ENCODE data around the gene IRF2. TPM values are rescaled to one million over a fixed set of nuclear protein-coding genes. Genes with fewer than 3 reads are reported as not detected.
A peak's percentile ranks its signal among the peaks of the same experiment; 100 is the strongest.

Gene IRF2
- total RNA-seq, 1 donor from 2014 or later = 34.0 TPM

DNA sequence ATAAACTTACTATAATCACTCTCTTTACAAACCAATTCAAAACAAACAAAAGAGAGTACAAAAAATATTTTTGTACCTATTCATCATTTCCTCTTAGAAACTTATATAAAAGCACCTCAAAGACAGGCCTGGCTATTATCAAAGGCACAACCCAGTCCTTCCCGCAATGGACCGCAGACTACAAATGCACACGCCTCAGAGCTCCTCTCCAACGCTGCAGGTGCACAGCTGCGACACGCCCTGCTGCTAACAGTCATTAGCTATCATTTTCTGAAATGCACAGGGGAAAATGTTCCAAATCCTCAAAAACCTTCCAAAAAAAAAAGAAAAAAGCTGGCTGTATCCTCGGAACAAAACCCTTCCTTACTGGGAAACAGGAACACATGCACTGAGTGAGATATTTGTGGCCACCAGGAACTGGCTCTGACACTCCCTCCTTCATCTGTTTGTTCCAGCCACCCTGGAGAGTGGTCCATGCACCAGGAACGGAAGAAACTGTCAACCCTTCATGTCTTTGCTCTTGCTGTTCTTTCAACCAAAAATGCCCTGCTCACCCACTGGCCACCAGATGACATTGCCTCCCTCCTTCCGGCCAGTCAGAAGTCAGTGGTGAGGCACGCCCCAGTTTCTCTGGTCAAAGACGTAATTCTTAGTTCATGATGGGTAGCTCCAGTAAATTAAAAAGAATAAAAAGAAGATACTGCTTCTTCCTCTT lies 16.7 kb downstream of the IRF2 start:
- DNase-seq (ENCODE audit: missing footprints) (no peak), ATAC-seq (peak; percentile 24)
- intact Hi-C loops (cut with DNase I) = no loop called here

DNA sequence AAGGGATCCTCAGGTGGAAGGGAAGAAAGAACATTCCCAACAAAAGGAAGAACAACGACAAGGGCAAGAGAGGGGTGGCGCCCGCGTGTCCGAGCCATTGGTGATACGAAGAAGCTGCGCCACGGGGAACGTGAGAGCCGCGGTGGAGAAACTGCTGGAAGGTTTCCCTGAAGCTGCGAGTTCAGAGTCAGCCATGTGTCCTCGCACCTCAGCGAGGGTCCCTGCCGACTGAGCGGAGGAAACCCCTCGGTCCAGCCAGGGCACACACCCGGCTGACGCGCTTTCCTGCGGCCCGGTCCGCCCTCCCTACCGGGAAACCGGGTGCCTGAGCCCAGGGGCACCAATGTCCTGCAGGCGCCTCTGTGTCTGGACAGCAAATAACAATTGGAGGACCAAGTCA lies 18.0 kb downstream of the IRF2 start:
- ATAC-seq (no peak), DNase-seq (ENCODE audit: missing footprints) (no peak)
- intact Hi-C loops (cut with DNase I) = no loop called here

- intact Hi-C loops (cut with DNase I) = no loop called here
- DNase-seq (ENCODE audit: missing footprints) (no peak), ATAC-seq (no peak)
These were observed 19.1 kb downstream of the IRF2 start for GRCh38 chr4:184455299-184455698.

- no peak for DNase-seq (ENCODE audit: missing footprints)
- ATAC-seq = peak; percentile 50
- intact Hi-C loops (cut with DNase I) = no loop called here
These were observed 20.8 kb downstream of the IRF2 start for GRCh38 chr4:184453365-184454160.

DNA sequence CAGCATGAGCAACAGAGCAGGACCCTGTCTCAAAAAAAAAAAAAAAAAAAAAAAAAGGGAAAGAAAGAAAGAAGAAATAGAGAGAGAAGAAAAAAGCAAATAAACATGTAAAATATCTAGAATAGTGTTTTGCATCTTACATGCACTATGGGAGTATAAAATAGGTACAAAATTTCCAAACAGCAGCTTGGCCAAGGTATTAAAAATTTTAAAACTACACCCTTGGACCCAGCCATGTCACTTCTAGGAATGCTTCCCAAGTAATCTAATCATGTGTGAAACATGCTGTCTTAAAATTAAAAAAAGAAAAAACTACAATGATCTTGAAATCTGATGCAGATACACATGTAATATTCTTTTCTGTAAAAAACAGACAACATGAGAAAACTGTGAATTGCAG lies 21.6 kb downstream of the IRF2 start:
- intact Hi-C loops (cut with DNase I) = no loop called here
- ATAC-seq = no peak

GRCh38 chr4:184451726-184452125 lies 22.6 kb downstream of the IRF2 start:
- DNase-seq (ENCODE audit: missing footprints) (no peak), ATAC-seq (no peak)
- intact Hi-C loops (cut with DNase I) = no loop called here

More for the DNA sequence above, 21.6 kb downstream of the IRF2 start:
- no peak for DNase-seq (ENCODE audit: missing footprints)

- ATAC-seq (no peak), DNase-seq (ENCODE audit: missing footprints) (no peak)
- intact Hi-C loops (cut with DNase I) = no loop called here
These were observed 23.4 kb downstream of the IRF2 start for GRCh38 chr4:184450743-184451535.

DNA sequence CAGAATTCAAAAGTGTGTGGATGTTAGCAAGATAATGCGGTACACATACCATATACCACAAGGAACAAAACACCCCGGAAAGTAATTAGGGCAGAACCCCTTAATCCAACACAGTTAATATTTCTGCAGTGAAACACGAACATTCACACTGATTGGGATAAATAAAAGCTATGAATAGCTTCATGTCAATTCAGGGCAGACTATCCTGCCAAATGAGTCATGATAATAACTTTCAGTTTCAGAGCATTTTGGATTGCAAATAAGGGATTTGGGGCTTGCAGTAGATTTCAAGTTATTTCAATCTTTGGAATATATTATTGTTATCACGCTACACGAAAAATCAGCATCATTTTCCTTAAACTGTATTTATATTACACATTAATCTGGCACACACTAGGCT lies 24.3 kb downstream of the IRF2 start:
- DNase-seq (ENCODE audit: missing footprints) = no peak
- peak; percentile 40 for ATAC-seq
- intact Hi-C loops (cut with DNase I) = no loop called here

DNA sequence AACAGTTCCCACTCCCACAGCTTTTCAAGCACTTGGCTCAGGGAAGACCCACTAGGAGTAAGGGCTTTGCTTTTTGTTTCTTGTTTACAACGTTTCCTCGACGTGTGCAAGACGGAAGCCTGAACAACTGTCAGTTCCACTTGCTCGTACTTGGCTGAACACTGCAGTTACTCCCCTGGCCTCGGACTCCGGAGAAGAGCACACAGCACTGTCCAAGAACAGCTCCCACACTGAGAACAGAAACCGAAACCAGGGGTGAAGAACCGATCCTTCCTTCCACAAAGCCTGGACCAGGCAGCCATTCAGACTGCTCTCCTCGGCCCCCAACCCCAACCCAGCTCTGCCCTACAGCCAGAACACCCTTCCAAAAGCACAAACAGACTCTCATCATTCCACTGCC lies 25.5 kb downstream of the IRF2 start:
- intact Hi-C loops (cut with DNase I) = no loop called here
- ATAC-seq (peak; percentile 89), DNase-seq (ENCODE audit: missing footprints) (no peak)

GRCh38 chr4:184448141-184448540 lies 26.2 kb downstream of the IRF2 start:
- intact Hi-C loops (cut with DNase I) = no loop called here
- ATAC-seq = no peak

DNA sequence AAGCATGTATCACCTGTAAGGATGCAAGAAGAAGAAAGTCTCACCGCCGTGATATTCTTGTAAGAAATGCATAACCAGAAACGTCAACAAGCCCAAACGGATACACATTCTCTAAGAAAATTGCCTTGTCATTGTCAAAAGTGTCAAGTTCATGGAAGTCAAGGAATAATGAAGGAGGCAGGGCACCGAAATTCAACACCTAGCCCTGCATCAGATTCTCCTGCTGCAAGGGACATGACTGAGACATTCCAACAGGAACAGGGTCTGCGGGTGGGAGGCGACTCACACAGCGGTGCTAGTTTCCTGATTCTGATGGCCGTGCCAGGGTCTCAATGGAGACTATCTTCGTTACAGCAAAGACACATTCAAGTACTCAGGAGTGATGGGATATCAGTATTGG lies 26.7 kb downstream of the IRF2 start:
- ATAC-seq (no peak), DNase-seq (ENCODE audit: missing footprints) (no peak)
- intact Hi-C loops (cut with DNase I) = no loop called here

More at GRCh38 chr4:184448141-184448540, 26.2 kb downstream of the IRF2 start:
- no peak for DNase-seq (ENCODE audit: missing footprints)

GRCh38 chr4:184446132-184446658 lies 28.2 kb downstream of the IRF2 start:
- intact Hi-C loops (cut with DNase I) = no loop called here
- no peak for DNase-seq (ENCODE audit: missing footprints)
- no peak for ATAC-seq

DNA sequence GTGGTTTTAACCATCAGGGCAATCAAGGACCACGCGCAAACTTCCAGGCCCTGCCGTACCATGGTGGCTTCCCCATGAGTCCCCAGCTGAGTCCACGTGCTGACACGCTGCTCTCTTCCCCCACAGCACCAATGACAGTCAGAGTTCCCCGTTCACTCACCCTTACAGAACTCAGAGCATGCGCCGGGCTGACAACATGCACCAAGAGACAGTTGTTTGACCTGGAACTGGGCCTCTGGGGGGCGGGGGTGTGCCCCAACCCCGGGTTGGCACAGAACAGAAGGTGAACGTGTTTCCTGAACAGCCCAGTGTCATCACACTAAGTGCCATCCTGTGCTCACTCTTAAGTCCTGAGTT lies 29.4 kb downstream of the IRF2 start:
- intact Hi-C loops (cut with DNase I) = no loop called here
- DNase-seq (ENCODE audit: missing footprints) (no peak), ATAC-seq (no peak)

DNA sequence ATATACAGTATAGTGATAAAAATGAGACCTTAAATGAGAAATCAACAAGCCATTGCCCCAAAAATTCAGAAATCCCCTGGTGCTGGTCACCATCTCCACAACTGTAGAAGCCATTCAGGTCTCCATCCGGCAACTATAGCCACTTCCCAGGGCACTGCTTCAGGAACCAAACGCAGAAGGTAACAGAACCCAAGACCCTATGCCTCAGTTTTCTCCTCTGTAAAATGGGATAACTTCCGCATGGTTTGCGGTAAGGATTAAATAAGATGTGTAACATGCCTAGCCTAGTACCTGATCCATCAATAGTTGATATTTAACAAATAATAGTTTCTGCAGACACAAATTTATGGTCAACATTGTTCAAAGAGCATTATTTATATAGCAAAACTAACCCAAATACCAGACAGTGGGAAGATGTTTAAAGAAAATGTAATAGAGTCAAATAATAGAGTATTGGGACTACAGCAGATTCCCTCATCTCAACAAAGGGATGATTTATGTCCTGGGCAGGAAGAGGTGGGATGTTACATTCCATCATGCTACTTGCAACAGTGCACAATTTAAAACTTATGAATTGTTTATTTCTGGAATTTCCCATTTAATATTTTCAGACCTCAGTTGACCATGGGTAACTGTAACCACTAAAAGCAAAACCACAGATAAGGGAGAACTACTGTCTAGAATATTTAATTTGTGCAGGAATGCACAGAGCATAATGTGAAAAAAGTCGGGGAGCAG lies 30.0 kb downstream of the IRF2 start:
- ATAC-seq = no peak
- intact Hi-C loops (cut with DNase I) = no loop called here
- DNase-seq (ENCODE audit: missing footprints) = no peak

DNA sequence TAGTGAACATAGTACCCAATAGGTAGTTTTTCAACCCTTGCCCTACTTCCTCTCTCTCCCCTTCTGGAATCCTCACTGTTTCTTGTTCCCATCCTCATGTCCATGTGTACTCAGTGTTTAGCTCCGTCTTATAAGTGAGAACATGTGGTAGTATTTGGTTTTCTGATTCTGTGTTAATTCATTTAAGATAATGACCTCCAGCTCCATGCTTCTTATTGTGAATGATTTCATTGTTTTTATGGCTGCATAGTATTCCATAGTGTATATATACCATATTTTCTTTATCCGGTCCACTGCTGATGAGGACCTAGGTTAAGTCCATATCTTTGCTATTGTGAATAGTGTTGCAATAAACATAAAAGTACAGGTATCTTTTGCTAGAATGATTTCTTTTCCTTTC lies 31.0 kb downstream of the IRF2 start:
- ATAC-seq (no peak), DNase-seq (ENCODE audit: missing footprints) (no peak)
- intact Hi-C loops (cut with DNase I) = no loop called here

DNA sequence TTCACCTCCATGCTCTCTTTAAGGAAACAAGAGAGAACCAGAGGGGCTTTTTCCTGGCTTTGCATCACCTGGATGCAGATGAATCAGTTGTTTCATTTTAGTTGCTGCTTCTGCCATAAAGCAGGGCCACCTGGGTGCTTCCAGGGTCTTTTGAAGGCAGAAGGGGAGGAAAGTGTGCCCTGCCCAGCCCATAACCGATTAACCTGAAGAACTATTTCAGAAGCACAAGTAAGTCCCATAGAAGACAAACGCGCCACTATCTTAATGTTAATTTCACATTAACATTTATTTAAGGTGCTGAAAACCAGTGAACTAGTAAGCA lies 32.1 kb downstream of the IRF2 start:
- intact Hi-C loops (cut with DNase I) = no loop called here
- DNase-seq (ENCODE audit: missing footprints) (no peak), ATAC-seq (no peak)

- no peak for DNase-seq (ENCODE audit: missing footprints)
- intact Hi-C loops (cut with DNase I) = no loop called here
- no peak for ATAC-seq
These were observed 32.7 kb downstream of the IRF2 start for GRCh38 chr4:184441461-184442313.
